Transverse colon (tissue), 4 donors: ENCODE results near the gene SOCS1. TPM values are rescaled to one million over a fixed set of nuclear protein-coding genes. Genes with fewer than 3 reads are reported as not detected.

ENCODE experiments used
- DNase-seq: peaks from one replicate; pipeline ENCODE4 v3.0.0-alpha.2; 2019
- H3K27ac ChIP-seq, 4 donors: fragments of 200-600 bp; sonication (generic); 2 replicates each; pipeline ENCODE4 v1.5.1; 2016 to 2018; ENCODE audit warnings: inconsistent platforms in 4 of 4
- H3K27me3 ChIP-seq: fragments of 200-600 bp; sonication (generic); 2 replicates; pipeline ENCODE4 v1.5.1; 2017; ENCODE audit warnings: inconsistent platforms
- H3K36me3 ChIP-seq, 4 donors: fragments of 200-600 bp; sonication (generic); 2 replicates each; pipeline ENCODE4 v1.5.1; 2017 to 2019; ENCODE audit warnings: inconsistent platforms in 4 of 4
- H3K4me1 ChIP-seq, 4 donors: fragments of 200-600 bp; sonication (generic); 2 replicates each; pipeline ENCODE4 v1.5.1; 2017 to 2020; ENCODE audit warnings: inconsistent platforms in 4 of 4
- H3K4me3 ChIP-seq, 4 donors: fragments of 200-600 bp; sonication (generic); 1 replicate in 1 of 4; 2 replicates in 3 of 4; pipeline versions ENCODE4 v1.5.1 to v1.6.1; 2017 to 2019; ENCODE audit warnings: inconsistent platforms in 4 of 4
- H3K9me3 ChIP-seq, 2 donors: fragments of 200-600 bp; sonication (generic); 2 replicates each; pipeline ENCODE4 v1.5.1; 2017 to 2019; ENCODE audit warnings: inconsistent platforms in 2 of 2
- CTCF ChIP-seq, 5 experiments: fragments of 200-600 bp in 3 of 5; fragments of 450-650 bp in 2 of 5; sonication (generic) in 3 of 5; IDR thresholded peaks; 1 replicate in 2 of 5; 2 replicates in 3 of 5; pipeline ENCODE4 v1.5.1; 2016 to 2017; ENCODE audit warnings: antibody characterized with exemption in 5 of 5, inconsistent platforms in 3 of 5, mild to moderate bottlenecking in 2 of 5, moderate library complexity in 1 of 5
- EP300 ChIP-seq: sonication (generic); formaldehyde crosslinking; IDR thresholded peaks from one replicate; pipeline ENCODE4 v1.6.1; 2017; ENCODE audit warnings: antibody characterized with exemption, low read depth
- POLR2A ChIP-seq: fragments of 450-650 bp; IDR thresholded peaks from one replicate; pipeline ENCODE4 v1.6.1; 2016; ENCODE audit warnings: antibody characterized with exemption, mild to moderate bottlenecking, moderate library complexity
- POLR2AphosphoS5 ChIP-seq, 3 donors: sonication (generic); formaldehyde crosslinking; IDR thresholded peaks; one replicate each; pipeline ENCODE4 v1.6.1; 2016; ENCODE audit warnings: antibody characterized with exemption in 3 of 3
- WGBS, 2 donors: methylation state at CpG; one replicate each; pipeline ENCODE4 v1.1.5; 2018; ENCODE audit warnings: low coverage in 1 of 2; 5-methylcytosine and 5-hydroxymethylcytosine counted together
- in situ Hi-C, 4 donors: fragments of 200-750 bp; cut with MboI; loops; one replicate each; pipeline versions ENCODE4 v1.15.0 to v1.15.1; 2017; ENCODE audit warnings: low sequenced_read_pairs in 3 of 4, low pct_ligation_motif_present in 1 of 4, low pct_unique_long_range_greater_than_20kb in 1 of 4
- intact Hi-C: fragments of 100-400 bp; cut with DNase I; formaldehyde crosslinking; loops from one replicate; pipeline ENCODE4 v1.15.1; 2023; ENCODE audit warnings: low total_unique reads
- total RNA-seq, 4 donors: library from RNA; depleted of rRNA; stranded (reverse); fragments of >200 nt; gene quantifications; one replicate each; pipeline ENCODE4 v1.1.0, GENCODE V29; 2016

The SOCS1 gene
- total RNA-seq, 4 donors from 2014 or later: 2.2 to 17.6 (median 10.8) TPM

GRCh38 chr16:11219178-11219577, 36.8 kb downstream of the SOCS1 start:
- H3K4me3 ChIP-seq: no peak overlapping the region
- intact Hi-C loops (no loop called here), in situ Hi-C loops (no loop called here)
- peaks cover 0 to 12% (median 4%) of the 10 kb centered on the region in 4 donors for H3K4me1 ChIP-seq
- no peak for TF ChIP-seq POLR2A
- TF ChIP-seq EP300: no peak
- TF ChIP-seq CTCF (IDR thresholded peaks at IDR 0.05): no peak
- no peak for TF ChIP-seq POLR2AphosphoS5 (IDR thresholded peaks at IDR 0.05)
- no peak for DNase-seq
- H3K36me3 ChIP-seq: no peaks in the 10 kb centered on the region
- no peak overlapping the region for H3K27ac ChIP-seq
- 82% methylated on average over 4 of the region's 4 CpGs; no CpG with 5 or more reads in 1 of the 2 donors for whole genome bisulfite sequencing, 2 donors
- peaks cover 8 to 20% of the 10 kb centered on the region in 2 donors for H3K9me3 ChIP-seq
- no peaks in the 10 kb centered on the region for H3K27me3 ChIP-seq

- peaks cover 8 to 20% of the 10 kb centered on the region in 2 donors for H3K9me3 ChIP-seq
- in situ Hi-C loops (no loop called here), intact Hi-C loops (no loop called here)
- H3K27ac ChIP-seq: no peak overlapping the region
- no peaks in the 10 kb centered on the region for H3K27me3 ChIP-seq
- H3K4me3 ChIP-seq: no peak overlapping the region
- H3K4me1 ChIP-seq: peaks cover 0 to 8% (median 2%) of the 10 kb centered on the region in 4 donors
- whole genome bisulfite sequencing, 2 donors: 56 to 100% methylated on average over 1 of the region's 1 CpG
- TF ChIP-seq CTCF (IDR thresholded peaks at IDR 0.05) (peak; percentile 18 to 45 (median 28)), POLR2AphosphoS5 (IDR thresholded peaks at IDR 0.05) (no peak), EP300 (no peak), POLR2A (no peak)
- DNase-seq: no peak
- H3K36me3 ChIP-seq: no peaks in the 10 kb centered on the region
Observed at GRCh38 chr16:11218604-11218962, 37.4 kb downstream of the SOCS1 start.

- no peak overlapping the region for H3K4me3 ChIP-seq
- TF ChIP-seq POLR2AphosphoS5 (IDR thresholded peaks at IDR 0.05) (no peak), EP300 (no peak), POLR2A (no peak), CTCF (IDR thresholded peaks at IDR 0.05) (no peak)
- DNase-seq: no peak
- no peaks in the 10 kb centered on the region for H3K27me3 ChIP-seq
- no peak overlapping the region for H3K27ac ChIP-seq
- no peaks in the 10 kb centered on the region for H3K36me3 ChIP-seq
- in situ Hi-C loops (no loop called here), intact Hi-C loops (no loop called here)
- WGBS, 2 donors: 88 to 94% methylated on average over 2 to 3 of the region's 3 CpGs
- H3K9me3 ChIP-seq: peaks cover 8 to 20% of the 10 kb centered on the region in 2 donors
- H3K4me1 ChIP-seq: peaks cover 0 to 3% (median 0%) of the 10 kb centered on the region in 4 donors
Observed at GRCh38 chr16:11217651-11218603, 38.1 kb downstream of the SOCS1 start.

- Histone ChIP-seq H3K4me1 (peaks cover 0 to 3% (median 0%) of the 10 kb centered on the region in 4 donors), H3K27ac (no peak overlapping the region), H3K4me3 (no peak overlapping the region), H3K9me3 (peaks cover 8 to 20% of the 10 kb centered on the region in 2 donors), H3K36me3 (no peaks in the 10 kb centered on the region), H3K27me3 (no peaks in the 10 kb centered on the region)
- 100% methylated on average over 2 to 3 of the region's 3 CpGs for WGBS, 2 donors
- DNase-seq: no peak
- TF ChIP-seq EP300 (no peak), CTCF (IDR thresholded peaks at IDR 0.05) (no peak), POLR2AphosphoS5 (IDR thresholded peaks at IDR 0.05) (no peak), POLR2A (no peak)
- intact Hi-C loops (no loop called here), in situ Hi-C loops (no loop called here)
Observed at GRCh38 chr16:11215935-11216556, 40.0 kb downstream of the SOCS1 start.
